ENCODE results near the gene NFIC. TPM values are rescaled to one million over a fixed set of nuclear protein-coding genes. Genes with fewer than 3 reads are reported as not detected.

NFIC gene
- total RNA-seq, 1 experiment from 2014 or later: 75.6 TPM

- no peak for TF ChIP-seq CTCF (conservative IDR thresholded peaks at IDR 0.05)
- TF ChIP-seq EZH2 (IDR thresholded peaks at IDR 0.05; ENCODE audit: low read depth): no peak
- DNase-seq: no peak
- intact Hi-C loops (cut with micrococcal nuclease; ENCODE audit: unreplicated experiment): no loop called here
- no peaks in the 10 kb centered on the region for H3K27me3 ChIP-seq (ENCODE audit: insufficient read depth, low read depth)
- no peaks in the 10 kb centered on the region for H3F3A ChIP-seq (ENCODE audit: insufficient read depth, low read depth)
- no peak overlapping the region for H3K4me3 ChIP-seq
- no peaks in the 10 kb centered on the region for H3K36me3 ChIP-seq (ENCODE audit: low read depth)
- H2AFZ ChIP-seq: no peak overlapping the region
- H4K20me1 ChIP-seq (ENCODE audit: insufficient read depth): peaks cover 9% of the 10 kb centered on the region; the same call in 1 of the 2 replicates
- H3K4me1 ChIP-seq (replicated peaks; ENCODE audit: insufficient read depth): no peaks in the 10 kb centered on the region
- BruUV-seq (replicated peaks): no TSS peak
- no peak overlapping the region for H3K27ac ChIP-seq
- ChIA-PET CTCF (no interaction called here), POLR2A (ENCODE audit: unreplicated experiment) (no interaction called here)
- peaks cover 22% of the 10 kb centered on the region; the same call in 1 of the 2 replicates for H3K79me2 ChIP-seq (ENCODE audit: low read depth)
- no peaks in the 10 kb centered on the region for H3K9me3 ChIP-seq (ENCODE audit: insufficient read depth, low read depth)
- H3K9me2 ChIP-seq (ENCODE audit: insufficient read depth): no peaks in the 10 kb centered on the region
- no peak overlapping the region for H3K4me2 ChIP-seq
Observed at GRCh38 chr19:3518255-3518654, 151.9 kb downstream of the NFIC start.

- no peak overlapping the region for H3K27ac ChIP-seq
- peaks cover 22% of the 10 kb centered on the region; the same call in 1 of the 2 replicates for H3K79me2 ChIP-seq (ENCODE audit: low read depth)
- no peak overlapping the region for H2AFZ ChIP-seq
- H3K9me2 ChIP-seq (ENCODE audit: insufficient read depth): no peaks in the 10 kb centered on the region
- intact Hi-C loops (cut with micrococcal nuclease; ENCODE audit: unreplicated experiment): no loop called here
- no peak overlapping the region for H3K4me3 ChIP-seq
- no peaks in the 10 kb centered on the region for H3K9me3 ChIP-seq (ENCODE audit: insufficient read depth, low read depth)
- no peak for TF ChIP-seq CTCF (conservative IDR thresholded peaks at IDR 0.05)
- no peak for TF ChIP-seq EZH2 (IDR thresholded peaks at IDR 0.05; ENCODE audit: low read depth)
- CTCF ChIA-PET: no interaction called here
- no TSS peak for BruUV-seq (replicated peaks)
- no peaks in the 10 kb centered on the region for H3K4me1 ChIP-seq (replicated peaks; ENCODE audit: insufficient read depth)
- no peaks in the 10 kb centered on the region for H3K27me3 ChIP-seq (ENCODE audit: insufficient read depth, low read depth)
- H3K4me2 ChIP-seq: no peak overlapping the region
- POLR2A ChIA-PET (ENCODE audit: unreplicated experiment): no interaction called here
- H3F3A ChIP-seq (ENCODE audit: insufficient read depth, low read depth): no peaks in the 10 kb centered on the region
- no peak for DNase-seq
- peaks cover 9% of the 10 kb centered on the region; the same call in 1 of the 2 replicates for H4K20me1 ChIP-seq (ENCODE audit: insufficient read depth)
- no peaks in the 10 kb centered on the region for H3K36me3 ChIP-seq (ENCODE audit: low read depth)
Observed at GRCh38 chr19:3518659-3519058, 152.3 kb downstream of the NFIC start.

Other genes with a start within 250 kb of the NFIC start
- gene GNA15, start 230.6 kb upstream of the NFIC start, total RNA-seq (2021): 14.2 and 16.3 TPM in 2 replicates
- 0.37 and 0.83 TPM in 2 replicates for gene S1PR4, start 187.8 kb upstream of the NFIC start, total RNA-seq (2021)
- 46.0 and 61.4 TPM in 2 replicates for gene NCLN, start 180.7 kb upstream of the NFIC start, total RNA-seq (2021)
- 0.20 and 0.48 TPM in 2 replicates for gene CELF5, start 141.9 kb upstream of the NFIC start, total RNA-seq (2021)
- not detected in 2 replicates for gene SMIM24, start 113.9 kb downstream of the NFIC start, total RNA-seq (2021)
- not detected in 2 replicates for gene SMIM44, start 116.9 kb downstream of the NFIC start, total RNA-seq (2021)
- 7.7 and 11.7 TPM in 2 replicates for gene DOHH, start 134.1 kb downstream of the NFIC start, total RNA-seq (2021)
- gene FZR1, start 139.7 kb downstream of the NFIC start, total RNA-seq (2021): 57.0 and 60.4 TPM in 2 replicates
- gene TEKTIP1, start 172.6 kb downstream of the NFIC start, total RNA-seq (2021): 4.7 and 4.9 TPM in 2 replicates
- 62.0 and 70.0 TPM in 2 replicates for gene MFSD12, start 191.0 kb downstream of the NFIC start, total RNA-seq (2021)
- gene HMG20B, start 206.4 kb downstream of the NFIC start, total RNA-seq (2021): 115 and 136 TPM in 2 replicates
- 0.13 TPM in 1 of 2 replicates, not detected in the other for gene GIPC3, start 218.9 kb downstream of the NFIC start, total RNA-seq (2021)
- 0.38 TPM in 1 of 2 replicates, not detected in the other for gene TBXA2R, start 240.3 kb downstream of the NFIC start, total RNA-seq (2021)